Measurements from ENCODE around the gene USP3. TPM values are rescaled to one million over a fixed set of nuclear protein-coding genes. Genes with fewer than 3 reads are reported as not detected.

The USP3 gene
- total RNA-seq, 2 experiments from 2014 or later: 34.6 to 53.0 TPM

- Histone ChIP-seq H3K4me2 (ENCODE audit: low read length) (no peak overlapping the region), H4K20me1 (ENCODE audit: insufficient read depth, low read length) (no peaks in the 10 kb centered on the region), H3K4me3 (ENCODE audit: low read depth, low read length, poor library complexity, severe bottlenecking) (no peak overlapping the region), H3K79me2 (ENCODE audit: insufficient read depth, low read depth, low read length) (no peaks in the 10 kb centered on the region), H3K9me2 (ENCODE audit: insufficient read depth, low read length) (no peaks in the 10 kb centered on the region), H3K36me3 (ENCODE audit: insufficient read depth, low read length) (peaks cover 53% of the 10 kb centered on the region), H3K4me1 (ENCODE audit: insufficient read depth, low read length, poor library complexity, severe bottlenecking) (peaks cover 21% of the 10 kb centered on the region), H3K27ac (ENCODE audit: low read depth, low read length, poor library complexity, severe bottlenecking) (no peak overlapping the region), H3K9me3 (ENCODE audit: low read length) (no peaks in the 10 kb centered on the region), H2AFZ (ENCODE audit: low read length) (no peak overlapping the region)
- DNase-seq (ENCODE audit: low spot score): no peak
- TF ChIP-seq CTCF (conservative IDR thresholded peaks at IDR 0.05; ENCODE audit: low read length) (no peak), EZH2phosphoT487 (IDR thresholded peaks at IDR 0.05; ENCODE audit: borderline replicate concordance, low read depth, low read length) (no peak)
- BruUV-seq (replicated peaks): no TSS peak
- ChIA-PET CTCF (ENCODE audit: unreplicated experiment) (no interaction called here), POLR2A (no interaction called here)
- intact Hi-C loops (cut with micrococcal nuclease; ENCODE audit: unreplicated experiment): no loop called here
Observed at GRCh38 chr15:63593705-63594671, 89.6 kb downstream of the USP3 start.

DNA sequence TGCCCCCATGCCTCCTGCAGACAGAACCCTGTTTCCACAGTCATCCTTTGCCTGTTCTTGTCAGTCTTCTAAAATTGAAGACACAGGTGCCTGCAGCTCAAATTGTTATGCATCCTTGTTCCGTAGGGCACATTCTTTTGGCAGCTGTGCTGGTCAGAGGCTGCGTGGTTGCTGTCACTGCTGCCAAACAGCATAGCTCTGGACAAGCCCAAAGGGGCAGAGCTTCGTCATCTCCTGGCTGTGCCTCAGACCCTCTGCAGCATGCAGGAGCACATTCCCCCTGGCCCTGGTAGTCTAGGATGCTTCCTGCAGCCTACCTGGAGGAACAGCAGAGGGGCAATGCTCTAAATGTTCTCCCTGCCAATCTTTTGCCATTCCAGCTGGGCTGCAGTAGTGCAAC is 90.7 kb downstream of the USP3 start:
- Histone ChIP-seq H3K79me2 (ENCODE audit: insufficient read depth, low read depth, low read length) (no peaks in the 10 kb centered on the region), H3K36me3 (ENCODE audit: insufficient read depth, low read length) (peaks cover 42% of the 10 kb centered on the region), H3K27ac (ENCODE audit: low read depth, low read length, poor library complexity, severe bottlenecking) (no peak overlapping the region), H3K9me3 (ENCODE audit: low read length) (no peaks in the 10 kb centered on the region), H3K9me2 (ENCODE audit: insufficient read depth, low read length) (no peaks in the 10 kb centered on the region), H3K4me1 (ENCODE audit: insufficient read depth, low read length, poor library complexity, severe bottlenecking) (peaks cover 30% of the 10 kb centered on the region), H4K20me1 (ENCODE audit: insufficient read depth, low read length) (no peaks in the 10 kb centered on the region), H3K4me3 (ENCODE audit: low read depth, low read length, poor library complexity, severe bottlenecking) (no peak overlapping the region), H2AFZ (ENCODE audit: low read length) (no peak overlapping the region), H3K4me2 (ENCODE audit: low read length) (no peak overlapping the region)
- POLR2A ChIA-PET: no interaction called here
- no peak for TF ChIP-seq CTCF (conservative IDR thresholded peaks at IDR 0.05; ENCODE audit: low read length)
- TF ChIP-seq EZH2phosphoT487 (IDR thresholded peaks at IDR 0.05; ENCODE audit: borderline replicate concordance, low read depth, low read length): no peak
- intact Hi-C loops (cut with micrococcal nuclease; ENCODE audit: unreplicated experiment): loop anchor here (5.0 kb wide), 1 partner anchor 88 kb away; no protein-coding TSS in a partner anchor
- no peak for DNase-seq (ENCODE audit: low spot score)
- BruUV-seq (replicated peaks): no TSS peak
- CTCF ChIA-PET (ENCODE audit: unreplicated experiment): no interaction called here

- BruUV-seq (replicated peaks): no TSS peak
- no peaks in the 10 kb centered on the region for H3K9me2 ChIP-seq (ENCODE audit: insufficient read depth, low read length)
- no peak overlapping the region for H2AFZ ChIP-seq (ENCODE audit: low read length)
- no peak overlapping the region for H3K27ac ChIP-seq (ENCODE audit: low read depth, low read length, poor library complexity, severe bottlenecking)
- ChIA-PET CTCF (ENCODE audit: unreplicated experiment) (no interaction called here), POLR2A (interaction anchor here (1.0 to 1.5 kb wide), 2 partner anchors 11 to 89 kb away, joined by 3 to 4 read pairs; no protein-coding TSS in a partner anchor)
- H3K79me2 ChIP-seq (ENCODE audit: insufficient read depth, low read depth, low read length): no peaks in the 10 kb centered on the region
- H3K4me2 ChIP-seq (ENCODE audit: low read length): no peak overlapping the region; the same call in 1 of the 2 replicates
- peaks cover 36% of the 10 kb centered on the region for H3K36me3 ChIP-seq (ENCODE audit: insufficient read depth, low read length)
- TF ChIP-seq CTCF (conservative IDR thresholded peaks at IDR 0.05; ENCODE audit: low read length): no peak
- no peak for TF ChIP-seq EZH2phosphoT487 (IDR thresholded peaks at IDR 0.05; ENCODE audit: borderline replicate concordance, low read depth, low read length)
- intact Hi-C loops (cut with micrococcal nuclease; ENCODE audit: unreplicated experiment): loop anchor here (5.0 kb wide), 1 partner anchor 88 kb away; no protein-coding TSS in a partner anchor
- DNase-seq (ENCODE audit: low spot score): peak; percentile 19
- H3K4me1 ChIP-seq (ENCODE audit: insufficient read depth, low read length, poor library complexity, severe bottlenecking): peaks cover 36% of the 10 kb centered on the region
- no peak overlapping the region for H3K4me3 ChIP-seq (ENCODE audit: low read depth, low read length, poor library complexity, severe bottlenecking)
- H3K9me3 ChIP-seq (ENCODE audit: low read length): no peaks in the 10 kb centered on the region
- no peaks in the 10 kb centered on the region for H4K20me1 ChIP-seq (ENCODE audit: insufficient read depth, low read length)
Observed at GRCh38 chr15:63595688-63596087, 91.3 kb downstream of the USP3 start.
